Glomerular visceral epithelial cell (primary cell): ENCODE measurements around the gene PFDN6.
A peak's percentile ranks its signal among the peaks of the same experiment; 100 is the strongest.
"Not testable (repeated sequence)": the region's sequence is repeated elsewhere in the genome, so short reads cannot be mapped to it uniquely, and the experiment has no call there.

Experiments
- DNase-seq: peaks from one replicate; pipeline ENCODE4 v3.0.0-alpha.2; 2016; ENCODE audit errors: extremely low spot score

PFDN6 gene

DNA sequence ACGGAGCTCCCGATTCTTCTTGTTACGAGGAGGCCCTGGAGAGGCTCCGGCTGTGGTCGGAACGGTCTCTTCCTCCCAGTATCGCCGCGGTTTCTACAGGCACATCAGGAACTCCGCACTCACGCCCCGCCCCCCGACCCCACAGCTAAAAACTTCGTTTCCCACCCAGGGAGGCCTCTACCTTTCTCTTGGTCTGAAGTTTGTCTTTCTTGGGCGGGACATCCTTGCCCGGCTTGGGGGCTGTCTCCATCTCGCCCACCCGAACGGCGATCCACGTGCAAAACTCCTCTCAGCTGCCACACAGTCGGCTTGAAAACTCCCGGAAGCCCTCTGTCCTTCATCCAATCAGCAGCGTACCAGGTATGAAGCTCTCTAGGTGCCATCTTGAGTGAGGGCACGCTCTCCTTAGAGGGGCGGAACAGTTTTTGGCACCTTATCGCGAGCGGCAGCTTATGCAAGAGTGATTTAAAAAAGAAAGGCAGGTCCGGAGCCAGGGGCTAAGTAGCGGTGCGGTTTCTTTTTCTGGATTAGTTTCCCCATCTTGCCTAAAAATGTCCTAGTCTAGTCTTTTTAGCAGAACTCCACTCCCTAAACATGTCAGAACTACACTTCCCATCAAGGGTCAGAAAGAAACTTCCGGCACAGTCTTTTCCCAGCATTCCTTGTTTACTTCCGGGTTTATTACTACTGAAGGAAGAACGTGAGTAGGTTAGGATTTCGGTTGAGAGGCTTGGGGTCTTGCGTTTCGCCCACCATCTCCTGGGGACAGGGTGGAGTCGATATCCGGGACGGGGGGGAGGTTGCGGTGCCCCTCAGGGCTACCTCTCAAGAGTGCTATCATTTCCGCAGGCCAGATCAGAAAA, at the start of gene PFDN6, which contains the start of gene WDR46:
PFDN6 (plus strand) TSS at position 681 of the 863 bp plus-strand sequence. CDS start 256 bp downstream, outside the sequence.
WDR46 (minus strand) TSS at position 319 of the 863 bp plus-strand sequence; CDS start at position 250, 69 bp downstream.
- DNase-seq: peak; percentile 85

DNA sequence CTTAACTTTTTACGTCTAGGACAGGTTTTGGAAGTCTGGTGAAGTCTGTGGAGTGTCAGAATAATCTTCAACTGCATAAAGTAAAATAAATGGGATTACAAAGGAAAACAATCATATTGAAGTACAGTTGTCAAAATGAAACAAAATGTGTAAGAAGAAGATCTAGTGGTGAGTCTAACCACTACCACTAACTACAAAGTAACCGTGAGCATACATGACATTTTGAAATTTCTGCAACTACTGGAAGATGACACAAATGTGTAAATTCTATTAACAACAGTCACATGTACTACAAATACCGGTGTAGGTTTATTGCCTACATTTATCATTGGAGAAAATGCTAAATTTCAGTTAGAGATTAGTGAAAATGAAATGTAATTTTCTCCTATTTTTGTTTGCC, 47.4 kb upstream of the PFDN6 start:
- DNase-seq: no peak

DNA sequence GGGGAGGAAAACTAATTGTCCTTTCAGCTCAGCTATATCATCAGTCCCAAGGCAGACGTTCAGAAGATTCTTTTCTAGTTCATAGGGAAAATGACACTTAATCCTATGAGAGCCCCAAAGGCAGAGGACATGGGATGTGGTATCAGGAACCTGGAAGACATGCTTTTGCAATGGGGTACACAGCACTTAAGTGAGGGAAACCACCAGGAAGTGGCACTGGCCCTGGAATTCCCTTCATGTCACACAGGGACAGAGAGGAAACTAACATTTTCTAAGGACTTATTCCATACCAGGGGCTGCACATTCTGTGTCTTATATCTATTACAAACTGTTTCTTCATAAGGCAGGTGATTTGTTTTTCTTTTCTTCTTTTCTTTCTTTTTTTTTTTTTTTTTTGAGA, 45.9 kb upstream of the PFDN6 start:
- no peak for DNase-seq

DNA sequence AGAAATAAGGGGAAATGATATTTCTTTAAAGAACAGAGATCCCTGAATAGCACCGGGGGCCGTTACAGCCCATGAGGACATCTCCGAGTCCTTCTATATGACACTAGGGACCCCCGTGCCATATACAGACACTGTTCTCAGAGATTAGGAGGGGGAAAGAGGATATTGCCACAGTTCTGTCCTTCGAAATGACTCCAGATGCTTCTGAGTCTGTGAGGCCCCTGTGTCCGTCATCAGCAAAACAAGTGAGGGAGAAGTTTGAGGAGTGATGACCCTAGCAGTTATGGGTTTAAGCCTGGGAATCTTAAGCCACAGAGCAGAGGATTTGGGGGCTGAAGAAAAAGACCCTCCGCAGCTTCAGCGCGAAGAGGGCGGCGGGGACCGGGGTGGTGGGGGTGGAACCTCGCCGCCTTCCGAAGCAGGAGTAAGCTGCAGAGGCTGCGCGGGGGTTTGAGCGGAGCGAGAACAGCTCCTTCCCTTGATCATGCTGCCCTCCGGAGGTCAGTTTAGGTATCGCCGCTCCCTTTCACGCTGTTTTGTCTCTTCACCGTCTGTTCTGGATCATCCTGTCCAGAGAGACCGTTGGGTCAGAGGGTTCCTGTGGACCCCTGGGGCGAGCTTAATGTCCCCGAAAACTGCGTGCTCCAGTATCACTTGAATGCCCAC, 41.3 kb upstream of the PFDN6 start:
- peak; percentile 86 for DNase-seq

DNA sequence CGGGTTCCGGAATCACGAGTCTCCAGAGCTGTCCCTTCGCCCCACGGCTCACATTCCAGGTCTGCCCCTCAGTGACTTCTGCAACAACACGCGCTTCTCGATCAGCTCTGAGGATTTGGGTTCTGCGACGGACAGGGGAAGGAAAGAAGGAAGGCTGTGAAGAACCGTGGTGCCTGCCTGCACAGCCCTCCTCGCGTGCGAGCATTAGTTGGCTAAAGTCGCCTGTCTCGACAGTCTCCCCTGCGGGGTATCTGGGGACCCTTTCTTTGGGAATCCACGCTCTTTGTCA, 40.8 kb upstream of the PFDN6 start:
- no peak for DNase-seq

DNA sequence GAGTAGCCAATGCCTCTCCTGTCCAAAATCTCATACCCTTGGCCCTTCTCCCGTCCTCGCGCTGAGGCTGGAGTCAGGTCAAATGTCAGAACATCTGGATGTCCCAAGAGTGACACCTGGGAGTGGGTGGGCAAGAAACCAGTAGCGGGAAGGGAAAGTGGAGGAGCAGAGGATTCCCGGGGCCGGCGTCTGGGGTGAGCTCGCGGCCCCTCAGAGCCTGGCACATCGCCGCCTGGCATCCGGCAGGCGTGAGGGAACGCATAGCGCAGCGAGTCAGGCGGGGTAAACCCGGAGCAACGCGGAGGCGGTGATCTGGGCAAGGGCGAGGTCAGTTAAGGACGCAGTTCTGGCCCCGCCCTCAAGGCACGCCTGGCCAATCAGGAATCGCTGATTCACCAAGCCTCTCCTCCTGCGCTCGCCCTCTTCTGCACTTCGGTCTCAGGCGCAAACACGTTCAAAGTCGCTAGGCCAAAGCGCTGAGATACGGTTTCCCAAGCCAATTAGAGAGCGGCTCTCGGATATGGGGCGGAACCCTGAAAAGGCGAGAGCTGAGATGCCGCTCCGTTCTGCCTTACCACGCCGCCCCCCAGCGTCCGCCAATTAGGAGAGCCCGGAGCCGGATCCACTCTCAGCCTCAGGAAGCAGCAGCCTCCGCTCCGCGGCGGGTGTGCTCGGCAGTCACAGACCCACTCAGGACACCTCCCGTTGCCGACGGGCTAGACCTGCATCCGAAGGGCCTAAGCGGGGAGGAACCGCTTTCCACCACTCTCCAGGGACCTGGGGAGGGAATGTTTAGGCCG, 40.3 kb upstream of the PFDN6 start:
- peak; percentile 99 for DNase-seq

DNA sequence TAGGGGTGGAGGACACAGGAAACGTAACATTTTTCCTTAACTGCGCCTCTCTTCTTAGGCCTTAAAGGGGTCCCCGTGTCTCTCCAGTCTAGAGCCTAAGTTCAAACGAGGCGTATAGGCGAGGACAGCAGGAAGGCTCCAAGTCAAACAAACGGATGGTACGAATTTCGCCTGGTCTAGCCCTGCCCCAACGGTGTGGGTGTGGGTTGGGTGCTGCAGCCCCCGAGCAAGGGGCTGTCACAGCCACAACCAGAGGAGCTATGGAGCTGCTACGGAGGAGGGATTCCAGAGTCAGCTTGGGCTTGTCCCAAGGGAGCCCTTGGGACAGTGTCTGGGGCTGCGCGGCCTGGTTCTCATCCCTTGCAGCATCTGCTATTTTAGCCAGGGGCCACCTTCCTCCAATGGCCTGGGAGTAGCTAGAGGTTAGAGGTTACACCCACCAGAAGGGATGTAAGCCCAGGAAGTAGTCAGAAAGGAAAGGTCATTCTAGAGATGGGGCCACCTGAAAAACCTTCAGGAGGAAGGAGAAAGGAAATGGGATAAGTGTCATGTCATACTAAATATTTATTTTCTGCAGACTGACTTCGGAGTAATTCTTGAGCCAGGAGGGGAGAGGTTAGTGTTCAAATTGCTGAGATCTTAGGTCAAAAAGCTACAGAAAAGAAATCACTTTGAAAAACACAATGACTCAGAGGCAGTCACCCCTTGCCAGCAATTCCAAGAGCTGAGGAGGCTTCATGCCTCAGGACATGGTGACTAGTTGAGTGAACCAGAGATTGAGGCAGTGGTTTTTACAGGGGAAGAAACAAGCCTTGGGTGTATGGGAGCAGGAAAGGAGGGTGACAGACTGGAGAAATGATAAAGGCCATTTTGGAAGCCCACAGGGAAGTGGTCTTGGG, 39.4 kb upstream of the PFDN6 start:
- peak; percentile 56 for DNase-seq

DNA sequence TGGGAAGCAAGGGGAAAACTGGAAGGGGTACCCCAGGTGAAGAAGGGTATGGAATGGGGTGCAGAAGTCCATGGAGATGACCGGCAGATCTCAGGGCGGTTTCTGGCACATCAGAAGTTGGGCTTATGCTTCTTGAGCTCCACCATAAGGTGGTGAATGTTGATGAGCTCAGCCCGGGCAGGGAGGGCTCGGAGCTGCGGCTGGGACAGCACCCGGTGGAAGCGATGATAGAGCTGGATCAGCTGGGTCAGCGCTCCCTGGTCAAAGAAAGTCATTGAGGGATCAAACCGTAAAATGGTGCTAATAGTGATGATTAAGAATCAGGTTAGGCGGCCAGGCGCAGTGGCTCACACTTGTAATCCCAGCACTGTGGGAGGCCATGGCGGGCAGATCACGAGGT, 38.7 kb upstream of the PFDN6 start:
- DNase-seq: no peak

DNA sequence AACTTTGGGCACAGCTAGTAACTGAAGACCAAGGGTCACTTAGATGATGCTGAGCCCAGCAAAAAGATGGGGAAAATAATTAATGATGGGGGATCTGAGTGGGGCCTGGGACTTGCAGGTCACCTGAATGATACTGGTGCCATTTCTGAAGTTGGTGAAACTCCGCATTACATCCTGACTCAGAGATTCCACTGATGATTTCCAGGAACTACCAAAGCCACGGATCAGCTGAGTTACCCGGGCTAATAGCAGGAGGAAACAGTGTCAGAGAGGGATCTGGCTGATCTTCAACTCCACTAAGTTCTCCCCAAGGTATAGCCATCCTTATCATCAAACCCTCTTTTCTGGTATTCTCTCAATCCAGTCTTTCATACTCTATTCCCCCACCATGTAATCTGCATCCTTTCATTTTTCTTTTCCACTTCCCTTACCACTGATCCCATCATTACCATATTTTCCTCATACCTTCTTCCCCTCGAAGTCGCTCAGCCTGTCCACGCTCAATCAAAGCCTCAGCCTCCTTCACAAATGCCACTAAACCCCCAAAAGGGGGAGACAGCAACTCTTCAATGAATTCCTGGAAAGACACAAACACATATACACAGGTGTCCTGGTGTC, 37.9 kb upstream of the PFDN6 start:
- DNase-seq: no peak

DNA sequence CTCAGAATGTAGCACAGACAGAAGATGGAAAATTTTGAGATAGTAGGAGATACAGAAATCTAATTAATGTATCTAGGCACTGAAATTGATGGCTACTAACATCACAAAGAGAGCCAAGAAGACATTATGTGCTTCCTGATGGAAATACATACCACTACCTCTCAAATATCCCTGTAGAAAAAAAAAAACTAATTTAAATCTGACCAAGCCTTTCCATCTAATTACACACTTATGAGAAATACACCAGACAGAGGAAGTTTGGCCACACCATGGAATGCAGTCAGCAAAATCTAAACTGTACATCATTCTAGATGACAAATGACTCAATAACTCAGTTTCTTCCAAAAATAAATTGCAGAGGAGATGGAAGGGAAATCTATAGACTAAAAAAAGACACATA, 36.6 kb upstream of the PFDN6 start:
- DNase-seq: no peak

DNA sequence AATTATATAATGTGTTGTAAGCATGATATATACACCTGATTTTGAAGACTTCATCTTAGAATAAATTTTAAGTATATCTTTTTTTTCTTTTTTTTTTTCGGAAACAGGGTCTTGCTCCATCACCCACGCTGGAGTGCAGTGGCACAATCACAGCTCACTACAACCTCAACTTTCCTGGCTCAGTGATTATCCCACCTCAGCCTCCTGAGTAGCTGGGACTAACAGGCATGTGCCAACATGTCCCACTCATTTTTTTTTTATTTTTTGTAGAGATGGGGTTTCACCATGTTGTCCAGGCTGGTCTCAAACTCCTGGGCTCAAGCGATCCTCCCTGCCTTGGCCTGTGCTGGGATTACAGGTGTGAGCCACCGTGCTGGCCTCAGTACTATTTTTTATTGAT, 34.8 kb upstream of the PFDN6 start:
- no peak for DNase-seq

DNA sequence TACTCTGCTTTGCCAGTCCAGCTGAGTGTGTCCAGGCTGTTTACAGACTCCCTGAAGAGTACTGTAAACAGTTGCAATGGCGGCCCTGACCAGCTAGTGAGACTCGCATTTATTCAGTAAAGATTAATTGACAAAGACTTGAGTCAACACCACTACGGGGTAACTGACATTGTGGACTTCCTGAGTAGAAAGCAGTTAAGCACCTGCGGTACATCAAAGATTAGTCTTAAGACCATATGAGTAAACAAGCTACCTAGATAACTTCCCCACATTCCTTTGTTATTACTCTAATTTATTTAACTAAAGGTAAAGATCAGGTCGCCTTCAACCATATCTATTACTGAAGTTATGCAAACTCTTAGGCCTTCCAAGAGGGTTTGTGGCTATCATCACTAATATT, 30.4 kb upstream of the PFDN6 start:
- DNase-seq: no peak

DNA sequence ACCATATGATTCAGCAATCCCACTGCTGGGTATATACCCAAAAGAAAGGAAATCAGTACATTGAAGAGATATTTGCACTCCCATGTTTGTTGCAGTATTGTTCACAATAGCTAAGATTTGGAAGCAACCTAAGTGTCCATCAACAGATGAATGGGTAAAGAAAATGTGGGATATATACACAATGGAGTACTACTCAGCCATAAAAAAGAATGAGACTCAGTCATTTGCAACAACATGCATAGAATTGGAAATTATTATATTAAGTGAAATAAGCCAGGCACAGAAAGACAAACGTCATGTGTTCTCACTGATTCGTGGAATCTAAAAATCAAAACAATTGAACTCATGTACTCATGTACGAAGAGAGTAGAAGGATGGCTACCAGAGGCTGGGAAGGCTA, 26.9 kb upstream of the PFDN6 start:
- DNase-seq: not testable (repeated sequence)

DNA sequence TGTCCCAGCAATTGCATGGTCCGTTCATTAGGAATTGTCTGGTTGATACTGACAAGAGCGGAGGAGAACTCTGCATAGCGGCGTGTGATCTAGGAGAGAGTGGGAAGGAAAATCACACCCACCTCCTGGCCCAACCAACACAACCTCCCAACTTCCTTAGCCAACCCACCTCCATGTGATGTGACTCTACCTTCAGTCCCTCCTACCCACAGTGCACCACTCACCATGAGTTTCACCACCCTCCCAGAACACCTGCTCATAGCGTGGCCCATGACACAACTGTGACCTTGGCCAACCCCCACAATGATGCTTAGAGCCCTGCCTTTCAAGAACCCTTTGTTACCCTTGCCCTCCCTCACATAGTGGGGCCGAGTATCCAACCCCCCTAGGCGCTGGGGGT, 25.4 kb upstream of the PFDN6 start:
- no peak for DNase-seq

DNA sequence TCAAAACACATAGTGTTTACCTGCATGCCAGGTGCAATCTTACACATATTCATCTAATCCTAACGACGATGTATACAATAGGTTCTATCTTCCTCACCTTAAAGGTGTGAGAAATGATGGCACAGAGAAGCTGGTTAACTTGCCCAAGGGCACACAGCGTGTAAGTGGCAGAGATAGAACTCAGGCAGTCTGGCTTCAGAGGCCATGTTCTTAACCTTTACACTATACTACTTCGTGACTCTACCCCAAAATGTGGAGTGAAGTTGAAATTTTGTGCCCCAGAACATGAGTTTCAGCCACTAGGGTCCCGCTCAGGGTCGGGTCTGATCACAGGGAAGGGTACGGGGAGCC, 18.3 kb upstream of the PFDN6 start:
- no peak for DNase-seq

DNA sequence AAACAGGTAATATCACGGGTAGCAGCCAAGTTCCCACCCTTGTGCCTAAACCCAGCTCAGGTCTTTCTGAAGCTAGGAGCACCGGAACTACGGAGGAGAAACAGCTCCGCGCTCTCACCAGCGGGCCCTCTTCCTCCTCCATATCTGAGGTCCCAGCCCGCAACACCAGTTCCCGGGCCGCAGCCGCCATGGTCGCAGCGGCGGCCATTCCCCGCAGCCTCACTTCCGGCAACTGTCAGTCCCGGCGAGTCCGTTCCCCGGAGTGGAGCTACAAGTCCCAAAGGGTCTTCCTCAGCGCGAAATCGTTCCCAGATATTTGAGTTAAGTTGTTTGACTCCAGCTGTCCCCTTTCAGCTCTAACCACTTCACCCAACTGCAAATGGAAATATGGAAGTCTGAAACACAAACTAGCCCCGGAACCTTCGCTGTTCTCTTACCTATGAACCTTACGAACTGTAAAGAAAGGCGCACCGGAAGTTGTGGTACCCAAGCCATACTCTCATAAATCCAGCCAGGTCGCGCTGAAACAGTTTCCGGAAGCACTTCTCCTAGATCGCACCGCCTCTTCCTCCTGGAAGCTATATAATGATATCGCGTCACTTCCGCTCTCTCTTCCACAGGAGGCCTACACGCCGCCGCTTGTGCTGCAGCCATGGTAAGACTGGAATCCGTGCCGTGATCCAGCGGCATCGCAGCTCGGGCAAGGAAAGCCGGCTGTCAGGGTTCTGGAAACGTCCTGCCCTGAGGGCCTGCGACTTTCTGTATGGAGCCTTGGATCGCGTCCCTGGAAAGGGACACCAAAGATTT, 17.7 kb upstream of the PFDN6 start, which contains the start of the genes RPS18 and VPS52:
RPS18 (plus strand) TSS at position 608 of the 807 bp plus-strand sequence; CDS start at position 653, 45 bp downstream.
VPS52 (minus strand) TSS at position 409 of the 807 bp plus-strand sequence; CDS start at position 208, 201 bp downstream.
- DNase-seq: peak; percentile 99

DNA sequence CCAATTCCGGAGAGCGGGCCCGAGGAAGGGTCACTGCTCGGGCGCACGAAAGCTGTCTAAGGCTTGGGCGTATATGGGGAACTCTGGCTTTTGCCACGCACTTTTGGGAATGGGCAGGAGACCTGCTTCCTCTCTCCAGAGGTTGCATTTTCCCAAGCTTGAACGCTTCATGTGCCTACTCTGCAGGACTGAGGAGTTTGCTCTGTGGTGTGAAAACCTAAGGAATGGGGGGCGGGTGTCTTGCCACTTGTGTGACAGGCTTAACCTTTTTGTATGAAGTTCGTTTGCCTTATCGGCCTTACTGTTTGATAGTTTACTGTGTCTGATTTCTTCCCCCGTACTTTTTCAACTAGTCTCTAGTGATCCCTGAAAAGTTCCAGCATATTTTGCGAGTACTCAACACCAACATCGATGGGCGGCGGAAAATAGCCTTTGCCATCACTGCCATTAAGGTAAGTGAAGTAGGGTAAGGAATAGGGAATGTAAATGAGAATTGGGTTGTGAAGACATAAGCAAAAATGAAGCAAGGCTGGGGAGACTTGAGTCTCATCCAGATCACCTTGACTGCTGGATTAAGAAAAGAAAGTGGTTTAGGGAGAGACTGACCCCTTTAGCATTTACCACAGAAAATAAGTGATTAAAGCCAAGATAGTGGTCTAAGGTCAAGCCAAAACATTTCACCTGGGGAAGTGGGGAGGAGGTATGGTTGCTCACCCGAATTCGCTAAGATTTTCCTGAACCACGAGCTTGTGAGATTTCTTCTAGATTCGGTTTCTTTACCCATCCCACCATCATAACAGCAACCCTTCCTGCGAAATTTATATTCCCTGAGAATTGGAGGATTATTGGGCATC, 16.9 kb upstream of the PFDN6 start:
- DNase-seq: no peak

DNA sequence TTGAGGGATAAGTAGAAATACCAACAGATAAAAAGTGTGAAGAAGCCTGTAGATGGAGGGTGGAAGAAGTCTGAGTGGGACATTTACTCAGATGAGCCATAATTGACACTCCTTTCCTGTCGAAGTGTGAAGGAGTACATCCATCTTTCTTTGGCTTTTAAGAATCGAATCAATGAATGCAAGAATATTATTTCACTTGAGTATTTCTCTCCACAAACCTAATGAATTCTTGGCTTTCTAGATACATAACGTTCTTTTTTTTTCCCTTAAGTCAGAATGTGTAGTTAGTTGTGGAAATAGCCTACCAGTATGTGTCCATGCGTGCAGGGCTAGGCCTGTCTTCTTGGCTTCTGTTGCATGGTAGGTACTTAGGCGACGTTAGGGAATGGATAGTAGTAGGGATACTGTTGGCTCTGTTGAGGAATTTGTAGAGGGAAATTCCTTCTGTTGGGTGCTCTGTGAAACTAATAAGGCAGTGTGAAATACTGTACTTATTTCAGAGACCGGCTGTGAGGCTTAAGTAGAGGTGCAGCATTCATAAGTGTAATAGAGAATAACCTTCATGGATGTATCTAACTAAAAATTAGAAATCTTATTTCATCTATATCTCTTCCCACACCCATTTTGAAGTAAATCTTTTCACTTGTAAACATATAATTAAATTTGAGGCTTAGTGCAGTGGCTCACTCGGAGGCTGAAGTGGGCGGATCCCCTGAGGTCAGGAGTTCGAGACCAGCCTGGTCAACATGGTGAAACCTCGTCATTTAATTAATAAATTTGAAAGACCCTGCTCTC, 16.1 kb upstream of the PFDN6 start:
- no peak for DNase-seq
